Measurements from ENCODE around the gene S100A12.
A peak's percentile ranks its signal among the peaks of the same experiment; 100 is the strongest.
"Not testable (repeated sequence)": the region's sequence is repeated elsewhere in the genome, so short reads cannot be mapped to it uniquely, and the experiment has no call there.

Gene S100A12

DNA sequence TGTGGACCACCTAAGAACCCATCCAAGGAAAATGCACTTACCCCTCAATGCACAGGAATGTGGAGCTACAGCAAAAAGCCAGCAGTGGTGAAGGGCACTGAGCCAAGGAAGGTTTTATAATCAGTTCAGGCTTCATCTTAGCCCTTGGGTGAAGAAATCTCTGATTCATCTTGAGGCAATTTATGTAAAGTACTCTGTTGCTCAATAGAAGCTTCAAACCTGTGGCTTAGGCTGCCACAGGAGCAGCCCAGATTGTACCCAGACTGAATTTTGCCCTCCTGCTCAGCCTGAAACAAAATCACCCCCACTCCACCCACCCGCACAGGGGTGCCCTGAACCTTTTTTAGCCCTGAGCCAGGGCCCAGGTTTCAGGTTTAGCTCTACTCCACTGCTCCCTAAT is at the start of gene S100A12:
S100A12 (minus strand) TSS at position 111 of the 400 bp plus-strand sequence. CDS start 1,029 bp downstream, outside the sequence.
- DNase-seq, result peak; percentile 78

DNA sequence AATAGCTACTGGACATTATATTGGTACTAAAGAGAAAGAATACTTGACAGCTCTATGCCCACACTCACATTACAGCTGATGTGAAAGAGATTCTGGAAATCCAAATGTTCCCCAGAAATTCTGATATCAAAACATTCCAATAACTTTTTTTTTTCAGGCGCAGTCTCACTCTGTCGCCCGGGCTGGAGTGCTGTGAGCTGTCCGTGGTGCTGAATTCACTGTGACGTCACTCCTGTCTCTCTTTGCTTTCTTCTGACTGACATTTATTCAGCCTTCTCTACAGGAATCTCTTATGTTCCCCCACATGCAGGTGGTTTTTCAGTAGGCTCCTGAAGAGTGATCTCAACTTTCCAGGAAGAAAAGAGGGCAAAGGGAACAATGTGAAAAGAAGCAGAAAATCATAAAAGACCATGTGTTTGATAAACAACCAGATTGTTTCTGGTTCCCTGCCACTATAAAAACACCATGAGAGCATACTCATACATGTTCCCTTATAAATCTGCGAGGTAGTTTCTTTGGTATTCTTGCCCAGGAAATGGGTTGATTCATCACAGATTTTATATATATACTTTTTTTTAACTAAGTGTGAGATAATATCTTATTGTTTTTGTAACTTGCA is 47.1 kb upstream of the S100A12 start:
- peak; percentile 81 for DNase-seq

DNA sequence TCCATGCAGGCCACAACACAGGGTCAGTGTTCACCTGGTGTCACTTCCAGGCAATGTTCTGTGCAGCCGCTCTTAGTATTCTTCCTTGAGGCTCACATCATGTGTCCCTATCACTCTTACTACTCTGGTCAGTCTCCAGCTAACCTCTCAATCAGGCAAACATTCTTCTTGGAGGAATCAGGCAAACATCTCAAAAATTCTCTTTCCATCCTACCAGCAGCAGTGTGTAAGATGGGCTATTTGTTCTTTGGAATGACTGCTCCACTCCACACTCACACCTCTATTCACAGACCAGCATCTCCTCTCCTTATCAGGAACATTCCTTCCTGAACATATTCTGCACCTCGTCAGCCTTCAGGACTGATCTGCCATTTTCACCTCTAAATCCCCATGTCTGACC is 44.9 kb upstream of the S100A12 start:
- no peak for DNase-seq

DNA sequence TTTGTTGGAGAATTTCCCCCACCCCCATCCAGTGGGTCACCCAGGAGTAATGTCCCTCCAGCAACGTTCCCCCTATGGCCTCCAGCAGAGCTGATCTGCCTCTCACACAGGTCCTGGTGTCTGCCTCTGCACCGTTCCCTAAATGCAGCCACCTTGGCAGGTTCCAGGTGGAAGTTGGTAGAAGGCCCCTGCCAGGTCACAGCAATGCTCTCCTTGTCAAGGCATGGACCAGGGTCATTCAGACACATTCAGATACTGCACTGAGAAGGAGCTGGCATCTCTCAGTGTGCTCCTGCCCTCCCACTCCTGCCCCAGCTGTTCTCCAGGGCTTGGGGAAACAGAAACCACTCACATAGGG is 44.0 kb upstream of the S100A12 start:
- DNase-seq, result not testable (repeated sequence)

DNA sequence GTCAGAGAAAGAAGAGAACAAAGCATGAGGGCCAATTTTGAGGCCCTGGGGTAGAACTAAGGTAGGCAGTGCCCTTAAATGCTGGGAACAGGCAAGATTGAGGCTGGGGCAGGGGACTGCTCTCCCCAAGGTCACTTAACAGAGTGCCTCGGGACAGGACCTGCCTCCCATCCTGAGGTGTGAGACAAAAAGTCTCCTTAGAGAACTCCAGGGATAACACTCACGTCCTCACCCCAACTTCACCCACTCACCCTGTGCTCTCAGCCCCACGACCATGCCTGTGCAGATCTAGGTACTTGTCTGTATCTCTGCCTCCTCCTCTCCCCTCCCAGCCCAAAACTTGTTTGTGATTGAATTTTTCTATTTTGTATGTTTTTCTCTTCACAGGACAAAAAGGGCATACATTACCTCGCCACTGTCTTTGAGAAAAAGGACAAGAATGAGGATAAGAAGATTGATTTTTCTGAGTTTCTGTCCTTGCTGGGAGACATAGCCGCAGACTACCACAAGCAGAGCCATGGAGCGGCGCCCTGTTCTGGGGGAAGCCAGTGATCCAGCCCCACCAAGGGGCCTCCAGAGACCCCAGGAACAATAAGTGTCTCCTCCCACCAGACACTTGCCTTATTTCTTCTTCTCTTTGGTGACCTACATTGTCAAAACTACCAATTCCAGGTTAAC is 43.5 kb upstream of the S100A12 start:
- not testable (repeated sequence) for DNase-seq

DNA sequence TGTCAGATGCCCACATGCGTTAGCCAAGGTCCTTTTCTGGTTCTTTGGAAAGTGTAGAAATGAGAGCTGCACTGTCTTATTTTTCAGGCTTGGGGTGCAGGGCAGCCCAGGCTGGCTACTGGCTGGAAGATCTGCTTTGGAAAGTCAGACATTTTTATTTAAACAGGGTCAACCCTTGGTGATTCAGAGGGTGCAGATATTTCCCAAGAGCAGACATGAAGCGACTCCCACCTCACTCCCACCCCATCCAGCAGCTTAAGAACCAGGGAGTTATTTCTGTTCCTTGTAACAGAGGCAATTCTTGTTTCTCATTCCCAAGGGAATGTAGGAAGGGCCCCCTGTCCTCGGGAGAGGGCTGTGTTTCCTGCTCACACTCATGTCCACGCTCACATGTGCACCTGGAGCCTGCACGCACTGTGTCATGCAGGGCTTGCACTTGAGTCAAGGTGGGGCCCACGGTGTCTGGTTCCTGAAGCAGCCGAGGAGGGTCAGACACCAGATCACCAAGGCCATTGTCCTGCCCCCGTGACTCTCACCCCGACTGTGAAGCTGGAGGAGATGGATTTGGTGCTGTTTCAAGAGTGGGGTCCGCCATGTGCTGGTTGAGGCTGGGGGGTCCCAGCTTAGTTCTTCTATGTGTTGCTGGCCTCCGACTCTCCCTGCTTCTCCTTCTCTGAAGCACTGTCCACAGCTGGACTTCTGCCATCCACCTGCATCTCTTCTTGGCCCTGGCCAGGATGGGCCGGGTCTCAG is 41.9 kb upstream of the S100A12 start:
- no peak for DNase-seq

DNA sequence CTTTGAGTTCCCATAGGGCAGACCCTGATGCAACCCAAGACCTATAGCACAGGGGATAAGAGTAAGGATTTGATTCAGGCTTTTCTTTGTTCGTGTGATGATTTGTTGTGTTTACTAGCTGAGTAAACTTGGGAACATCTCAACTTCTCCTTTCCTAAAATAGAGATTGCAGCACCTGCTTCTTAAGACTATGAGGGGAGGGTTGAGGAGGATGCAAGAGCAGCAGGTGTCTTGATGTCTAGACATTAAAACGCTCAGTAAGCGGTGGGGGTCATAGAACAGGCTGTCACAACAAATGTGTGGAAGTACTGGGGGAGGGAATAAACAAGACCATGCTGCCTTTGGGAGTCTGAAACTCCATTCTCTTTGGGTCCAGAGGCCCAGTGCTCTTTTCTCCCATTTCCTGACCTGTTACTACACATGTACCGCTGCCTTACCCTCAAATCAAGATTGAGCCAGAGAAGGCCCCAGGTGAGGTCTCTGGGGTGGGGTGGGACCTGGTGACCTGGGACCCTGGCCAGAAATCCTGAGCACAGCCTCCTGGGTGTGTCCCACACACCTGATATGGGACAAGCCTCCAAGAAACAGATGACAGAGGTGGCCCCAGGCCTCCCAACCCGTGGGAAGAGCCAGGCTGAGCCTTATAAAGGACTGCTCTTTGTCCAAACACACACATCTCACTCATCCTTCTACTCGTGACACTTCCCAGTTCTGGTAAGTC is 40.6 kb upstream of the S100A12 start, which contains the start of gene S100A7A:
S100A7A (plus strand) TSS at position 671 of the 721 bp plus-strand sequence. CDS start 1,563 bp downstream, outside the sequence.
- DNase-seq, result no peak

DNA sequence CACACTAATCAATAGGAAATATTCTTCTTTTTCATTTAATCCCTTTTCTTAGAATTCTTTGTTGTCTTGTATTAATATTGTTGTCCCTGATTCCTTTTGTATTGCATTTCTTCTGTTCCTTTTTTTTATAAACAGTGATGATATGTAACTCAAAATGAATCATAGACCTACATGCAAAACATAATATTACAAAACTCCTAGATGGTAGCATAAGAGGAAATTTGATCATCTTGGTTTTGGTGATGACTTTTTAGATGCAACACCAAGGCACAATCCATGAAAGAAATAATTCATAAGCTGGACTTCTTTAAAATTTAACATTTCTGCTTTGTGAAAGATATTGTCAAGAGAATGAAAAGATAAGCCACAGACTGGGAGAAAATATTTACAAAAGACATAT is 38.5 kb upstream of the S100A12 start:
- DNase-seq, result not testable (repeated sequence)

DNA sequence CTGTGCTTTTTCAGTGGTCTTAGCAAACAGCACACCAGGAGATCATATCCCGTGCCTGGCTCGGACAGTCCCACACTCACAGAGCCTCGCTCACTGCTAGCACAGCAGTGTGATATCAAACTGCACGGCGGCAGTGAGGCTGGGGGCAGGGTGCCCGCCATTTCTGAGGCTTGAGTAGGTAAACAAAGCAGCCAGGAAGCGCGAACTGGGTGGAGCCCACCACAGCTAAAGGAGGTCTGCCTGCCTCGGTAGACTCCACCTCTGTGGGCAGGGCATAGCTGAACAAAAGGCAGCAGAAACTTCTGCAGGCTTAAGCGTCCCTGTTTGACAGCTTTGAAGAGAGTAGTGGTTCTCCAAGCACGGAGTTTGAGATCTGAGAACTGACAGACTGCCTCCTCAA is 31.9 kb upstream of the S100A12 start:
- DNase-seq, result not testable (repeated sequence)

DNA sequence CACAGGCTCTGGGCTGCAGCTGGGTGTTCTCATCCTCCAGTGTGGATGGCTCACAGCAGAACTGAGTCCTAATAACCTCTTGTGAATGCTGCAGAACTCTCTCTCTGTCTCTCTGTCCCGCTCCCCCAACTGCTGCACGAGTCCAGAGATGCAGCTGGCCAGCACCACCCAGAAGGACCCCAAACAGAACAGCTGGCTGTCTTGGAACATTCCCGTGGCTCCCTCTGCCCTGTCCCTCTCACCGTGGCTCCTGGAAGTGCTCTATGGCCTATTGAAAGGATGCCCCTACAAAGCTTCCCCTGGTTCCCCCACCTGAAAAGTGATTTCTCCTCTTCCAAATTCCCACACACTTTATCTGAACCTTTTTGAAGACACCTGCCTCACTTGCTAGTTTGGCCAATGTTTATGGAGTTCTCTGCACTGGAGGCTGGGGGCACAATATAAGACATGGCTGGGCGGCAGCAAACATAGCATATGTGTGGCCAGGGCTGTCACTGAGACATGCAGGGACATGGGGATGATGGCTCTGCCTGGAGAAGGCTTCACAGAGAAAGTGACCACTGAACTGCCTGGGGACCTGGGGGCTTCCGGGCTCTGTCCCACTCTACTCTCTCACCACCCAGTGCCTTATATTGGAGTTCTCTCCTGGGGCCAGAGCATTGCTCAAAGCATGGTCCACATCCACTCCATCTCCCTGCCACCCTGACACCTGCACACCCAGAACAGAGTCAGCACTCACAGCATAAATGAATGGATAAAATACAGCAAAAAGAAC is 30.6 kb upstream of the S100A12 start:
- DNase-seq, result not testable (repeated sequence)

DNA sequence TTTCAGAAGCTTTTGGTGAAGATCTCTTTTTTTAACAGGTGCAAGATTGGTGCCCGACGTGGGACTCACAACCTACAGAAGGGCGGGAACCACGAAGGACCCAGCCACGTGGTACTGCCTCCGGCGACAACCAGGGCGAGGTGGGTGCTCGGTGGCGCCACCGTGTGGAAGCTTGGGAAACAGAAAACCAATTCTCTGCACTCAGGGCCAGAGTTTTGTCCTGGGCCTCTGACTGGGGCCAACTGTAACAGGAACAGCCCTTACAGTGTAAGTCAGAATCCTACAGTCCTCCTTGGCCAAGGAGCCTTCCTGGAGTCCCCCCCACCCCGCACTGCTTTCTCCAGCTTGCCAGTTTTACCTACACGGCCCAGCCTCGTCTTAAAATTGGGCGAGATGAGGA is 29.3 kb upstream of the S100A12 start:
- DNase-seq, result peak; percentile 75

DNA sequence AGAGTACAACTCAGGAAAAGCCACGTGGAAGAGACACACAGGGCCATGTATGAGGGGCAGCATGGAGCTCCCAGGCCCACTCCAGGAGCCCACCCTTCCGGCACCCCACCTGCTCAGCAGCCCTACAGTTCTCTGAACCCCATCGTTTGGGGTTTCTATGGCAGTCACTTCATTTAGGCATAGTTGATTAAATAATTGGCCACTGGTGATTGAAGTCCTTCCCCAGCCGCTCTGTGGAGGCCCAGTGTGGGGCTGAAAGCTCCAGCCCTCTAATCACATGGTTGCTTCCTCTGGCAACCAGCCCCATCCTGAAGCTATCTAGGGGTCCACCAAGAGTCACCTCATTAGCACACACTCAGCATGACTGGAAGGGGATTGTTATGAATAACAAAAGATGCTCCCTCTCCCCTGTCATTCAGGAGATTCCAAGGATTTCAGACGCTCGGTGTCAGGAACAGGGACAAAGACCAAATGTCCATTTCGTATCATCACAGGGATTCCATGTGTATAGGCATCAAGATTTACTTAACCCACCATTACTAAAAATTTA is 28.7 kb upstream of the S100A12 start:
- no peak for DNase-seq

DNA sequence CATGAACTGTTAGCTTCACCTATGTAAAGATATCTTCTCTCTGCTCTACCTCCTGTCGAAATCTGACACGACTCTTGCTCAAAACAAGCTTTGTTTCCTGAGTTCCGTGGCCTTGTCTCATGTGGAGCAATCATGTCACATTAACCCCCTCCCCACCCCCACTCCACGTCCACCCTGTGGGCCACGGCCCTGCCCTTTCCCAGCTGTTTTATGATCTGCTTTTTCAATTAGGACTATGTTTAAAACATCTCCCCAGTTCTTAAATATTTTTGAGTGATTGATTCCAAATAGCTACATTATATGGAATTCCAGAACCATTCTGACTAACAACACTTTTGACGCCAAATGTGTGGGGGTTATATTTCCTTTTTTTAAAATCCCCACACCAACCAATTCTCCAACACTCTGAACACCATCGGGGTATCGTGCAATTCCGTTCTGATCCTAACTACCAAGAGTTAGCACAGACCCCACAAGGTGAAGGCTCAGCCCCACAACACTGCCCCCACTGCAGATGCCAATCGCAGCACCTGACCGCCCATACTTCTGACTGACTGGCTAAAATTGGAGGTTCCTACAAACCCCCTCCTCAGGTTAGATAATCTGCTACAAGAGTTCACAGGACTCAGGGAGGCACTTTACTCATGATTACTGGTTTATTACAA is 28.1 kb upstream of the S100A12 start:
- no peak for DNase-seq

DNA sequence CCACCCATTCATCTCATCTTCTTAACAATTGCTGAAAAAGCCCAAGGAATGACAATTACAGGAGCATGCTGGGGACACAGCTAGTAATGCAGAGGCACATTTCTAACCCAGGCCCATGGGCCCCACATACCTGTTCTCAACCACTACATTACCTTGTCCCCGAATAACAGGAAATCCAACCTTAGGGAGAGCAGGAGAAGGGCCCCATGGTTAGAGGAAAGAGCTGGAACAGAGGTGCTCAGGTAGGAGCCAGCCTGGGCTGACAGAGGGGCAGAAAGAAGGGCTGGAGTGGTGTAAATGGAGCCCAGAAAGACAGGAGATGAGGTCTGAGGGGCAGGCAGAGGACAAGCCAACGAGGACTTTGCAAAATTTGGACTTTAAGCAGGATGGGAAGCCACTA is 26.8 kb upstream of the S100A12 start:
- DNase-seq, result no peak

DNA sequence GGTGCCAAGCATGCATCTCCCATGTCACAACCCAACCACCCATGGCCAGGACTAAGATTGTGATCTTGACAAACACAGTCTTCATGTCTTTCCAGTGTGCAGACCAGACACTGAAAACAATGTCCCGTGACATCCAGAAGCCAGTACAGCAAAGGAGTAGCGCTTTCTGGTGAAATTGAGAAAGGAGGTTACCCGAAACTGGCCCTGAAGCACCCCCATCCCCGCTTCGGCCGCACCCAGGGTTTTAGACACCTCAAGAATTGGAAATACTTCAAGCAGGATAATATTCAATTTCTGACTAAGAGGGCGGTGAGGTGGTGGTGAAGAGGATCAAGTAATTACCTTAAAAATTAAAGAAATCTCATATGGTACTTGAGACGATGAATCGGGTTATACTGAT is 26.0 kb upstream of the S100A12 start:
- no peak for DNase-seq

DNA sequence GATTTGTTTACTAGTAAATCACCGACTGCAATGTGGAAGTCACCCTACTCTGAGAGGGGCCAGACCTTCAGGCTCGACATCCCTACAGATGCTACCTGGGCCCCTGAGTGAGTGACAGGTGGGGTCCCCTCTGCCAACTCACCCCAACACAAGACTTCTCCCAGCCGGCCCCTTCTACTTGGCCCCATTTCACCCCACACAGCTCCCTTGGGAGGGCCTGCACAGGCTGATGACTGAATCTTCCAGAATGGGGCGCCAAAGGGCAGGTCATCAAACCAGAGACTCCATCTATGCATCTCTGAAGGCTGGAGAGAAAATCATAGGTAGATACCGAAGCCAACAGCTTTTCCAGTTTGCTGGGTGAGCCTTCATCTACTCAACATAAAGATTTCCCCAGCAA is 24.8 kb upstream of the S100A12 start:
- DNase-seq, result peak; percentile 13

DNA sequence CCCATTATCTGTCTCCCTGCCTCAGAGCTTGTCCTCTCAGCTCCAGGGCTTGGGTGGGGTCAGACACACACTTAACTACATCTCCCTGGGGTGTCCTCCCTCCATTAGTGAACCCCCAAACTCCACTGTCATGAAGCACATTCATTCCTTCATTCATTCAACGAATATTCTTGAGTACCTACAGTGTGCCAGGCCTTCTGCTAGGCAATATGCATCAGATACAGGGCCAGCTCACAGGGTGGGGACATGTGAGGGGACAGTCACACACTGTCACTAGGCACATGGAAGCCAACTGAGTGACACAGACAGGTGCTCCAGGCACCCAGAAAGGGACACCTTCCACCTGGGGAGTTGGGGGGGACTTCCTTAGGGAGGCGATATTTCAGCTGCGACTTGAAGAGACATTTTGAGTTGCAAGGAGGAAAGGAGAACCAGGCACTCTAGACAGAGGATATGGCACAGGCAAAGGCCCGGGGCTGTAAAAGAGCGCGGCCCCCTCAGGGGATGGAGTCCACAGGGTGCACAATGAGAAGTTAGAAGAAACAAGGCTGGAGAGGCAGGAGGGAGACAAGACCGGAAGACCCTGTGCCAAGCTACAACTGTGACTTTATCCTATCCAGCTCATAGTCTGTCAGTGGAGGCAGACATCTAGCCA is 24.1 kb upstream of the S100A12 start:
- DNase-seq, result no peak

DNA sequence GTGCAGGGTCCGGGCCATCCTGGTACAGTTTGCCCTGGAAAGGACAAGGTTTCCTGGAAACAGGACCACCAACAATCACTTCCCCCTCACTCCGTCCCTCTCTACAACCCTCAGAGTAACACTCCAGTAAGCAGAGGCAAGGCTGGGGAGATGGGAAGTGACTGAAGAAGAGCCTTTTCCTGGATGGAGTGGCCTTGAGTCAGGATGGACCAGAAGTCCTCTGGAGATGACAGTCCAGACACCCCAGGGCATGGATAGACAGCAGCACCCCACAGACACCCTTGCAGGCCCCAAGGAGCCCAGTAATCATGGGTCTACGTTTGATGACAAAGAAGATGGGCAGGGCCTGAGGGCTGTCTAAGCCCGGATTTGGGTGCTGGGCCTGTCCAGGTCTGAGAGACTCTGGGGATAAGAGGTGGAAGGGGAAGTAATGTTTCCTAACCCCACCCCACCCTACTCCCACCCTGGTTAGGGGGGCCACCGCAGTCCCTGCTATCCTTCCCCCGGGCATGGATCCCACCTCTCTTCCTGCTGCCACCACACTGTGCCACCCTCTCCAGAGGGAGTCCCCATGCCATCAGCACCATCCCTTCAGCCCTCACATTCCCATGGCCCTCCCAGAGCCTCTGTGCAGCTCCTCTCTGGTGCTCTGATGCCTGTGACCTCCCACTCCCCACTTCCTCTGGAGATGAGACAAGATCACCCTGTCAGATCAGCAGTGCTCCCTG is 22.7 kb upstream of the S100A12 start:
- no peak for DNase-seq

DNA sequence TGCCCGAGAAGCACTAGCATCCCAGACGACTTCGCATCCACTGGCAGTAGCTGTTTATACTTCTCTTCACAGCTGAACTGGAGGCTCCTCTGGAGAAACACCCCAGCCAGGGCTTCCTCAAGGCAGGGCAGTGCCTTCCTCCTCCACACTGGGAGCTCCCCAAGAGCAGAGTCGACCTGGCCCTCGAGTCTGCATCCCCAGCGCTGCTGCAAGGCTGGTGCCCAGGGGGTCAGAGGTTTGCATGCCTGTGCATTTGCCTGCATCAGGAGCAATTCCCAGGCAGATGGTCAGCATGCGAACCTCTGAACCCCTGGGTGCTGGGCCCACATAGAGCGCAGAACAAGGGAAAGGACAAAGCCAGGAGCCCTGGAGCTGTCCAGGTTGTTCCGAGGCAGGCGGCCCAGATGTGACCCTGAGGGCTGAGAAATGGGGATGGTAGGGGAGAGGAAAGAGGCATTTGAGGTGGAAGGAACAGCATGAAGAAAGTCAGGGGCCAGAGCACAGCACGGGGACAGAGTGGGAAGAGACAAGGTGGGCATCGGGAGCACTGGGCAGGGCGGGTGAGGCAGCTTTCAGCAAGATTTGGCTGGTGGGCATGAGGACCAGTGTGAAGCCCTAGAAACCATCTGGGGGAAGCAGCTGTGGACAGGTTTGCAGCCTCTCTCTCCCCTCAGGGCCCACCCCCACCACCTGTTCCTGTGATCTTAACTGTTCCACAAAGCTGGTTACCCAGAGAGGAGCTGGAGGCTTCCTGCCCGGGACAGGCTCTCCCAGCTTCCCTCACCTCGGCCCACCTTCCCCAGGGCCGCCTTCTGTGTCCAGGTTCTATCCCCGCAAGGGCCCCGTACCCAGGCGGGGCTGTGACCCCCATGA is 21.9 kb upstream of the S100A12 start:
- DNase-seq, result no peak
